A204.1 (cell line): ENCODE results near the gene APPL2.
"Not testable (repeated sequence)": the region's sequence is repeated elsewhere in the genome, so short reads cannot be mapped to it uniquely, and the experiment has no call there.

ENCODE experiments used
- FAIRE-seq: peaks from 2 replicates; lab custom pipeline; 2012; peaks lifted over from hg19 to GRCh38; lab: Jason Lieb, UNC

APPL2 gene

GRCh38 chr12:105235732-105236476, at the start of gene APPL2:
TSS of gene APPL2 (minus strand) at chr12:105236174. CDS start at chr12:105236012, 162 bp downstream.
- FAIRE-seq: no peak

- FAIRE-seq: no peak
Measured at GRCh38 chr12:105285378-105285777, 49.4 kb upstream of the APPL2 start.

GRCh38 chr12:105281694-105282049, 45.7 kb upstream of the APPL2 start:
- FAIRE-seq: no peak

GRCh38 chr12:105280966-105281693, 45.2 kb upstream of the APPL2 start:
- FAIRE-seq: no peak

GRCh38 chr12:105279460-105280056, 43.6 kb upstream of the APPL2 start:
- FAIRE-seq: no peak

- FAIRE-seq: no peak
Measured at GRCh38 chr12:105278043-105278697, 42.2 kb upstream of the APPL2 start.

GRCh38 chr12:105275997-105276733, 40.2 kb upstream of the APPL2 start:
- no peak for FAIRE-seq

- no peak for FAIRE-seq
Measured at GRCh38 chr12:105274571-105274970, 38.6 kb upstream of the APPL2 start.

- no peak for FAIRE-seq
Measured at GRCh38 chr12:105273601-105274000, 37.6 kb upstream of the APPL2 start.

- FAIRE-seq: no peak
Measured at GRCh38 chr12:105272814-105273416, 36.9 kb upstream of the APPL2 start.

- no peak for FAIRE-seq
Measured at GRCh38 chr12:105272152-105272551, 36.2 kb upstream of the APPL2 start.

- FAIRE-seq: no peak
Measured at GRCh38 chr12:105271364-105271763, 35.4 kb upstream of the APPL2 start.

- no peak for FAIRE-seq
Measured at GRCh38 chr12:105270671-105271255, 34.8 kb upstream of the APPL2 start.

GRCh38 chr12:105267711-105268110, 31.7 kb upstream of the APPL2 start:
- FAIRE-seq: no peak

GRCh38 chr12:105264771-105265170, 28.8 kb upstream of the APPL2 start:
- FAIRE-seq: no peak

GRCh38 chr12:105262461-105263184, 26.6 kb upstream of the APPL2 start:
- no peak for FAIRE-seq

GRCh38 chr12:105261010-105261409, 25.0 kb upstream of the APPL2 start:
- no peak for FAIRE-seq

- no peak for FAIRE-seq
Measured at GRCh38 chr12:105259226-105259625, 23.3 kb upstream of the APPL2 start.

GRCh38 chr12:105257321-105257728, 21.4 kb upstream of the APPL2 start:
- FAIRE-seq: no peak

- FAIRE-seq: no peak
Measured at GRCh38 chr12:105256921-105257320, 20.9 kb upstream of the APPL2 start.

- FAIRE-seq: not testable (repeated sequence)
Measured at GRCh38 chr12:105256431-105256830, 20.5 kb upstream of the APPL2 start.
